ENCODE results near the gene CNTNAP2.

CNTNAP2 gene

GRCh38 chr7:147909431-147910148 lies 1793.0 kb downstream of the CNTNAP2 start (continued):
- TF ChIP-seq ZNF433 (tag by site-specific recombination; IDR thresholded peaks at IDR 0.05; ENCODE audit: low read depth), result no peak
- TF ChIP-seq GFI1B (tag by site-specific recombination; IDR thresholded peaks at IDR 0.05), result no peak
- no peak for TF ChIP-seq CTCF (tag by site-specific recombination; IDR thresholded peaks at IDR 0.05)
- TF ChIP-seq ZNF571 (tag by site-specific recombination; IDR thresholded peaks at IDR 0.05), result no peak

GRCh38 chr7:147911201-147911601 lies 1794.6 kb downstream of the CNTNAP2 start:
- POLR2A ChIA-PET, result no interaction called here
- CTCF ChIA-PET, result no interaction called here

More at GRCh38 chr7:147911201-147911601, 1794.6 kb downstream of the CNTNAP2 start:
- Histone ChIP-seq H3K4me3 (ENCODE audit: low read depth, low read length) (no peak overlapping the region), H3K9me3 (ENCODE audit: control insufficient read depth, insufficient read depth, low read depth, low read length) (no peaks in the 10 kb centered on the region), H3K36me3 (ENCODE audit: control insufficient read depth in 2 of 2, insufficient read depth in 1 of 2, low read length in 2 of 2) (no peaks in the 10 kb centered on the region), H3K4me1 (ENCODE audit: control insufficient read depth, insufficient read depth, low read length) (no peaks in the 10 kb centered on the region), H3K27ac (ENCODE audit: extremely low read depth, low read depth, low read length) (no peak overlapping the region)
- no peak for TF ChIP-seq ZNF274 (IDR thresholded peaks at IDR 0.05; ENCODE audit: low read length)
- no peak for TF ChIP-seq ZNF274 (tag by site-specific recombination; IDR thresholded peaks at IDR 0.05; ENCODE audit: borderline replicate concordance)
- no peak for TF ChIP-seq KLF10 (tag by site-specific recombination; IDR thresholded peaks at IDR 0.05)
- TF ChIP-seq, protein P1, sequence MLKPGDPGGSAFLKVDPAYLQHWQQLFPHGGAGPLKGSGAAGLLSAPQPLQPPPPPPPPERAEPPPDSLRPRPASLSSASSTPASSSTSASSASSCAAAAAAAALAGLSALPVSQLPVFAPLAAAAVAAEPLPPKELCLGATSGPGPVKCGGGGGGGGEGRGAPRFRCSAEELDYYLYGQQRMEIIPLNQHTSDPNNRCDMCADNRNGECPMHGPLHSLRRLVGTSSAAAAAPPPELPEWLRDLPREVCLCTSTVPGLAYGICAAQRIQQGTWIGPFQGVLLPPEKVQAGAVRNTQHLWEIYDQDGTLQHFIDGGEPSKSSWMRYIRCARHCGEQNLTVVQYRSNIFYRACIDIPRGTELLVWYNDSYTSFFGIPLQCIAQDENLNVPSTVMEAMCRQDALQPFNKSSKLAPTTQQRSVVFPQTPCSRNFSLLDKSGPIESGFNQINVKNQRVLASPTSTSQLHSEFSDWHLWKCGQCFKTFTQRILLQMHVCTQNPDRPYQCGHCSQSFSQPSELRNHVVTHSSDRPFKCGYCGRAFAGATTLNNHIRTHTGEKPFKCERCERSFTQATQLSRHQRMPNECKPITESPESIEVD (tag by site-specific recombination; IDR thresholded peaks at IDR 0.05), result no peak
- TF ChIP-seq ZFP69B (tag by site-specific recombination; IDR thresholded peaks at IDR 0.05), result no peak
- no peak for TF ChIP-seq BCL11B (tag by site-specific recombination; IDR thresholded peaks at IDR 0.05; ENCODE audit: low read depth)
- no peak for TF ChIP-seq ZSCAN5A (tag by site-specific recombination; IDR thresholded peaks at IDR 0.05)
- TF ChIP-seq ZNF398 (tag by site-specific recombination; IDR thresholded peaks at IDR 0.05), result no peak
- TF ChIP-seq ZNF777 (tag by site-specific recombination; IDR thresholded peaks at IDR 0.05; ENCODE audit: borderline replicate concordance), result no peak
- TF ChIP-seq GLIS2 (tag by site-specific recombination; IDR thresholded peaks at IDR 0.05), result no peak
- TF ChIP-seq ZNF311 (tag by site-specific recombination; IDR thresholded peaks at IDR 0.05; ENCODE audit: borderline replicate concordance), result no peak
- no peak for TF ChIP-seq ZNF2 (tag by site-specific recombination; IDR thresholded peaks at IDR 0.05)
- TF ChIP-seq ZNF776 (tag by site-specific recombination; IDR thresholded peaks at IDR 0.05; ENCODE audit: borderline replicate concordance), result no peak
- TF ChIP-seq PATZ1 (tag by site-specific recombination; IDR thresholded peaks at IDR 0.05), result no peak
- TF ChIP-seq ZBTB48 (tag by site-specific recombination; IDR thresholded peaks at IDR 0.05), result no peak
- TF ChIP-seq GLI4 (tag by site-specific recombination; IDR thresholded peaks at IDR 0.05), result no peak
- no peak for TF ChIP-seq ZNF394 (tag by site-specific recombination; IDR thresholded peaks at IDR 0.05; ENCODE audit: borderline replicate concordance)
- no peak for TF ChIP-seq ZNF214 (tag by site-specific recombination; IDR thresholded peaks at IDR 0.05; ENCODE audit: borderline replicate concordance)
- TF ChIP-seq ZBTB8A (tag by site-specific recombination; IDR thresholded peaks at IDR 0.05), result no peak
- TF ChIP-seq HOXD13 (CRISPR knock-in tag; IDR thresholded peaks at IDR 0.05; ENCODE audit: borderline replicate concordance), result no peak
- TF ChIP-seq, protein P2, sequence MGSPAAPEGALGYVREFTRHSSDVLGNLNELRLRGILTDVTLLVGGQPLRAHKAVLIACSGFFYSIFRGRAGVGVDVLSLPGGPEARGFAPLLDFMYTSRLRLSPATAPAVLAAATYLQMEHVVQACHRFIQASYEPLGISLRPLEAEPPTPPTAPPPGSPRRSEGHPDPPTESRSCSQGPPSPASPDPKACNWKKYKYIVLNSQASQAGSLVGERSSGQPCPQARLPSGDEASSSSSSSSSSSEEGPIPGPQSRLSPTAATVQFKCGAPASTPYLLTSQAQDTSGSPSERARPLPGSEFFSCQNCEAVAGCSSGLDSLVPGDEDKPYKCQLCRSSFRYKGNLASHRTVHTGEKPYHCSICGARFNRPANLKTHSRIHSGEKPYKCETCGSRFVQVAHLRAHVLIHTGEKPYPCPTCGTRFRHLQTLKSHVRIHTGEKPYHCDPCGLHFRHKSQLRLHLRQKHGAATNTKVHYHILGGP (tag by site-specific recombination; IDR thresholded peaks at IDR 0.05), result no peak
